GM19452 (cell line): ENCODE data around the gene CCL20.
"Not testable (repeated sequence)": the region's sequence is repeated elsewhere in the genome, so short reads cannot be mapped to it uniquely, and the experiment has no call there.

Experiments
- ATAC-seq: cut with Tn5 transposase; IDR thresholded peaks from one replicate; pipeline ENCODE4 v1.9.1; 2021; ENCODE audit not compliant: unreplicated experiment

Gene CCL20

DNA sequence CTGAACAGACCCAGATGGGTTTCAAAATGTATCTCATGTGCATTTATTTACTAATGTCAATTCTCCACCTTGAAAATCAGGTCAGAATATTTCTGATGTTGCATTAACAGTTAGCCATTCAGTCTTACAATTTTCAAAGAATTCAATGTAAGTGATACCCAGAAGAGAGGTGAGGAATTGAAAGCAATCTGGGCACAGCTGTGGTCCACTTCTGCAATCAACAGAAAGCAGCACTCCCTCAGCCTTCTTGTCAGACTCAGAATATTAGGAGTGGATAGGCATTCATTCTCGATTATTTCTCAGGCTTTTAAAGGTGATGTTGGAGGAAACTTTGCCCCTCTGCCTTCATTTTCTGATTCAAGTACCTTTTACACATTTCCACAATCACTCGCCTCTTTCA, 15.7 kb downstream of the CCL20 start:
- no peak for ATAC-seq

DNA sequence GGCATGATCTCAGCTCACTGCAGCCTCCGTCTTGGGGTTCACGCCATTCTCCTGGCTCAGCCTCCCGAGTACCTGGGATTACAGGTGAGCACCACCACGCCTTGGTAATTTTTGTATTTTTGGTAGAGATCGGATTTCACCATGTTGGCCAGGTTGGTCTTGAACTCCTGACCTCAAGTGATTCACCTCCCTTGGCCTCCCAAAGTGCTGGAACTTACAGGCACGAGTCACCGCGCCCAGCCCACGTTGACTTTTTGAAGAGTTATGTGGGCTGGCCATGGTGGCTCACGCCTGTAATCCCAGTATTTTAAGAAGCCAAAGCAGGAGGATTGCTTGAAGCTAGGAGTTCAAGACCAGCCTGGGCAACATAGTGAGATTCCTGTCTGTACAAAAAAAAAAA, 20.8 kb downstream of the CCL20 start:
- ATAC-seq: no peak

DNA sequence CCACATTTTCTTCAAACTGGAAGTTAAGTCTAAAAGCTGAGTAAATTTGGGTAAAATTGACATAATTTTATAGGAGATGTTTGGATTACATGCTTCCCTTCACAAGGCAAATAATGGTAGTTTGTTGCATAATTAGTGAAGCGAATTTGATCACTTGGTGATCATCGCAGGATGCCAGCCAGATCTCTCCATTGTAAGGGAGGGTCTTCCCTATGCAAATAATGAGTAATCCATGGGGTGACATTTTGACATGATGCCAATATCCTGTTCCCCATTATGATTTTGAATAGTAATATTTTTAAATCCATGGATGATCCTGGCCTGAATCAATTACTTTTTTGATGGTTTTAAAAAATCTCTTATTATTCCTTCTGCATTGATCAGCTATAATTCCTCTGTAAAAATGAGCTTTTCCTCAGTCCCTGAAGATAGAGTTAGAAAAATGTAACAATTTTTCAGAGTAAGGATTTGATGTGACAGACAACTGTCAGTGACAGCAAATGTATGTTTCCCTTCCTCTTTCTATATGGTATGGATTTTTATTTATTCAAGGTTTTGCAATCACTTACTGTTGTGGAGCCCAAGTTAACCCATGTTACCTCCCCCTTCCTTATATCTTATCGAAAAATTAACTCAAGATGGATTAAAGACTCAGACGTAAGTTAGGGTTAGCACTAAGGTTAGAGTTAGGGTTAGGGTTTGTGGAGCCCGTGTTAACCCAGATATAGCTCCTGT, 21.4 kb downstream of the CCL20 start:
- no peak for ATAC-seq

DNA sequence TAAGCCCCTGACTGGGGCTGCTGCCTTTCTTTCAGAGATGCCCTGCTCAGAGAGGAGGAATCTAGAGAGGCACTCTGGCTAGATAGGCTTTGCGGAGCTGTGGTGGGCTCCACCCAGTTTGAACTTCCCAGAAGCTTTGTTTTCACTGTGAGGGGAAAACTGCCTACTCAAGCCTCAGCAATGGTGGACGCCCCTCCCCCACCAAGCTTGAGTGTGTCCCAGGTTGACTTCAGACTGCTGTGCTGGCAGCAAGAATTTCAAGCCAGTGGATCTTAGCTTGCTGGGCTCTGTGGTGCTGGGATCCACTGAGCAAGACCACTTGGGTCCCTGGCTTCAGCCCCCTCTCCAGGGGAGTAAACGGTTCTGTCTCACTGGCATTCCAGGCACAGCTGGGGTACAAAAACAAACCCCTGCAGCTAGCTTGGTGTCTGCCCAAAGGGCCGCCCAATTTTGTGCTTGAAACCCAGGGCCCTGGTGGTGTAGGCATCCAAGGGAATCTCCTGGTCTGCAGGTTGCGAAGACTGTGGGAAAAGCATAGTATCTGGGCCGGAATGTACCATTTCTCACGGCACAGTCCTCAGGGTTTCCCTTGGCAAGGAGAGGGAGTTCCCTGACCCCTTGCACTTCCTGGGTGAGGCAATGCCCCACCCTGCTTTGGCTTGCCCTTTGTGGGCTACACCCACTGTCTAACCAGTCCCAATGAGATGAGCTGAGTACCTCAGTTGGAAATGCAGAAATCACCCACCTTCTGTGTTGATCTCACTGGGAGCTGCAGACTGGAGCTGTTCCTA, 25.9 kb downstream of the CCL20 start:
- not testable (repeated sequence) for ATAC-seq

DNA sequence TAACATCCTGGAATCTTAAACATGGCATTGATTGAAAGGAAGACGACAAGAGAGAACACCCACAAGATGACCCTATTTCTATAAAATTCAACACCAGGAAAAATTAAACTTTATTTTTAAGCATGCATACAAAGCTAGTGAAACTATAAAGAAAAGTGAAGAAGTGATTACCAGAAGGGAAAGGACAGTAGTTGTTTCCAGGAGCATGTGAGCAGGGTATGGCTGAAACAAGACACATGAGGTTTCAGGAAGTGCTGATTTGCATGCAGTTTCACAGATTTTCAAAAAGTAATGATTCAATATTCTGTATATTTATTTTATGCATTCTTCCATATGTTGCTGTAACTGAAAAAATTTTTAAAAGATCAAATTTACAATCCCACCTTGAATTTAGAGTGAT, 33.2 kb downstream of the CCL20 start:
- ATAC-seq: no peak

DNA sequence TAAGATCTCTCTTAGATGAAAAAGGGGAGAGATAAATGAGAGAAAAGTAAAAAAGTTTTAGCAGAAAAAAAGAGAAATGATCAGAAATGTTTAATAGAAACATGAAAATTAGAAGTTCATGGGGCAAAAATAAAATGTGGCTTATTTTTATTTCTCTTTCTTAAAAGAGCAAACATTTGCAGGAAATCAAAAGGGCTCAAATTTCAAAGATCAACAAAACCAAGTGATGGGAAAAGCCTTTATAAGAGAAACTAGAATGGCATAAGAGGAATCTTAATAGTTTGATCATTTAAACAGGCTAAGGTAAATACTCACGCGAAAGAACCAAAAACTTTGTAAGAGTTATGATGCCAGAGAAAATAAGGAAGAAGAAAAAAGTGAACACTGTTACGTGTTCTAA, 34.5 kb downstream of the CCL20 start:
- no peak for ATAC-seq

DNA sequence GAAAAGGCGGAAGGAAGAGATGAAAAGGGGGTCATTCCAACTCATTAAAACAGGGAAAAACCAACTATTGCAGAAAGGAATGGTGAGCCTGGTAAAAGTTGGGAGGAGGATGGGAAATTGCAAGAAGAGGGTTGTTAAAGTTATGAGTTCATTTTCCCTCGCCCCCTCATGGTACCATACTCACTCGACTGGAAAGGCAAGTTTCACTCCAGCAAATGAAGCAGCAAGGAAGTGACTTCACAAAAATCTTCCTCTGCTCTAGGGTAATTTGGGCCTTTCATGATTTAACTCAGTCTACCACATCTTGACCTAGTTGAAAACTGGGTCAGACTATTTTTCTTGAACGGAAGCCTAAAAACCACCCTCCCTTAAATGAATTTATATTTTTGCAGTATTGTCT, 34.9 kb downstream of the CCL20 start:
- no peak for ATAC-seq

DNA sequence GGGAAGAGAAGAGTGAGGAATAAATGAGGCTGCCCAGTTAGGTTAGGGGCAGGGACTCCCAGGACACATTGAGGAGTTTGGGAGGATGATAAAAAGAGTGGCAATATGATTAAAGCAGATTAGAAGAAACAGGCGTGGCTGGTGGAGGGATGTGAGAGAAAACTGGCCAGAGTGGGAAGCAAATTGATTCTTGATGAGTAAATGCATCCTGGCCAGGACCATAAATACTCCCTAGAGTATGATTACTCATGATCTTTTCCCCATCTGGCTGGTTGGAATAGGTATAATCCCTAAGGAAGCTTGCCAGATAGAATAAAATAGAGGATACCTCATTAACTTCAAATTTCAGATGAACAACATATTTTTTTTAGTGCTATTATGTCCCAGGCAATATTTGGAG, 36.3 kb downstream of the CCL20 start:
- no peak for ATAC-seq

DNA sequence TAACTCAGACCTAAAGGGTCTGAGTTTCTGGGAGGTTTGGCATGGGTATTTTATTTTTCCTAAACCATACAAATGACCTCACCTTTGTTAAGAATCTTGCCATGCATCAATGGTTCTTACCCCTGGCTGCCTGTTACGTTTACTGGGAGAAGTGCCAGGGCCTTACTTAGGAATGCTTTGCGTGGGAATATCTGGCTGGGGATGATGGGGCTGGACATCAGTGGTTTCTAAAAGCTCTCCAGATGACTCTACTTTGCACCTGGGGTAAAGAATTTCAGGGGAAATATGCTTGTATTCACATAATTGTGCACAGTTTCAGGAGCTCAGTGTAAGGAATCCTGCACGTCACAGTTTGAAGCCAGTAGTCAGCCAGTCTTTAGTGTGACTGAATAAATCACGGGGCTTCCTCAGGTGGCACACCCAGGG, 39.6 kb downstream of the CCL20 start:
- no peak for ATAC-seq

DNA sequence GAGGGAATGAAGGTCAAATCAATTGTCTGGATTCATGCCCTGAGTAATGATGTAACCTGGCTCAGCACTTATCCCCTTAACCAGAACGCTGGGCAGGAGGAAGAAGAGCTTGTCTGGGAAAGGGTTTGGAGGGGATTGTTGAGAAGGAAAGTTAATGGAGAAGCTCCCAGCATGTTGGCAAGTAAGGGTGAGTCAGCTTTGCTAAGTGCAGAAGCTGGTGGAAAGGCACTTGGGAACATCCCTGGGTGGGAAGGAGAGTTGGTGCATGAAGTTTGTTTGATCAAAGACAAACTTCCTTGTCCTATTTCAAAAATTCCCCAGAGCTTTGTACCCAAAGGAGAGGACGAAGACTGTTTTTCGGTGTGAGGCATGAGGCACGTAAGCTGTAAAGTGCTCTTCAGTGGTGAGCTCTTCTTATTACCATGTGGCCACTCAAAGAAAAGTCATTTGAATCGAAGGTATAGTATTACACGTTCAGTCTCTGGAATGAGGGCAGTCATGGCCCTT, 40.2 kb downstream of the CCL20 start:
- no peak for ATAC-seq

DNA sequence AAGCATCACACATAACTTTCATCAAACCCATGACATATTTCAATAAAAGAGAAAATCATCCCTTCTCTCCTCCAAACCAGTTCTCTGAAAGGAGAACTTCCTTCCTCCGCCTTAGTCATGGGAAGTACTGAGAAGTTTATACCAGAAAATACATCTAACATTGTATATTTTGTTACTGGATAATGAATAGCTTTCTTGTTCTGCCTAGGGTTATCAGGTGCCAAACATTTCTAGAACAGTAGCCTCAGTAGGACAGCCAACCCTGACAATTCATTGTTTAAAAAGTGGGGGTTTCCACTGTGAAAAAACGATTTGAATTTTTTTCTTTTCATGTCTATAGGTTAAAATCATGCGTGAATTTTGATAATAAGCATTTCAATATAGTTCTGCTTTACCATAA, 41.8 kb downstream of the CCL20 start:
- no peak for ATAC-seq

DNA sequence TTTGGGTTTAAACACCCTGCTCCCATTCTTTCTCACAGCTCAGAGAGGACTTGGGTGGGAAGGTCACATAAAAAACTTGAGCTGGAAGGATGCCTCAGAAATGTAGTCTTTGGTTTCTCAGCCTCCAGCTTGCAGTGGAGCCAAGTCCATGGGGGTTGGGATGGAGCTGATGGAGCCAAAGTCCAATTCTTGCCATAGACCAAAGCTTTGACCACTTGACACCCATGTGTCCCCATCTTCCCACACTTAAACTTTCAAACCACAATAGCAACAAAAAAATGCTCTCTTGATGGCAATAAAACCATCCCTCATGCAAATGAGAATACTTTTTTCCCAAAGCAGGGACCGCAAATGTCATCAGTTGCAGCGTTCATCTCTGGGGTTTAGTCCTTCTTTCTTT, 43.1 kb downstream of the CCL20 start:
- no peak for ATAC-seq

DNA sequence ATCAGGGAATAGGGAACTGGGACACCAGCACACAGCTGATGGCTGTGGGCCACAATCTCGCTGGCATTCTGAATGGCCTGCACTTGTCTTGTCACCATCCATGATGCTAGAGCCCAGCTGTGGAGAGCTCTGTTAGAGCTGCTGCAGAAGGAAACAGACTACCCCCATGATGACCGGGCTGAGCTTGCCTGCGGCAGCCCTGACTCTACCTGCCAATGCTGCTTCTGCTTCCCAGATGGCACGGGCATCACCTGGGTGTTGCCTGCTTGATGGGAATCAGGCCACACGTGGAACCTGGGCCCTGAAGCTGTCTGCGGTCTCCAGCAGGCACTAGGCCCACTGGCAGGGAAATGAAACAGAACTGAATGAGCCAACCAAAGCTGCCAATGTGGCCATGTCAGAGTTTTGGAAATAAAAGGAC, 46.6 kb downstream of the CCL20 start:
- no peak for ATAC-seq

DNA sequence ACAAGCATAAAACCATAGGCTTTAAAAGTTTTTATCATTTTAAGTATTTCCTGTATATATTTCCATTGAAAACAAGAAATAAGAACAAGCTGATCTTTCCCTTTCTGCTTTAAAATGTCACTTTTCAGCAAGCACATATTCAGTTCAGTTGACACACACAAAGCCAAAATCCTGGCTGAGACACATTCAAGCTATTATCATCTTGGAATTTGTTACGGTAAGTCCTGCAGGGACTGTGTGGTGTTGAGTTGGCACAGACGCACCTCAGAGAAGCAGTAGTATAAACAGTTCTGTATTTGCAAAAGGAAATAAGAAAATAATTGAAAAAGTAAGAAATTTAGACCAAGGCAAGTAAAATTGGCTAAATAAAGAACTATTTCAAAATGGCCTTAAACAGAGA, 47.4 kb downstream of the CCL20 start:
- ATAC-seq: no peak

DNA sequence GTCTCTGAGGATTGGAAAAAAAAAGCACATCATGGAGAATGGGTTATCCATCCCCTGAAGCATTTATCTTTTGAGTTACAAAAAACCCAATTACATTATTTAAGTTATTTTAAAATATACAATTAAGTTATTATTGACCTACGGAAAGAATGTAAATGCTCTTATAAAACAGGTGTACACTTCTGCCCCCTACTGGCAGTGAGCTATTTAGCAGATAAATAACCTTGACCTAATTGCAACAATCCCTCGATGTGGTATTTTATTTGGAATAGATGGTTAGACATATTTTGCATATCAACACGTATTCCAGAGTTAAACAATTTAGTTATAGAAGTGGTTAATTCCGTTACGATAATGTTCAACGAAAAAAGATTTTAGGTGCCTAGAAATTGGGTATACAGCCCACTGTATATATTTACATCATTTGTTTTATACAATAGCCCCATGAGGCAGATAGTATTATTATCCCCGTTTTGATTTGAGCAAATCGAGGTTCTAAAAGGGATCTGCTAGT, 48.6 kb downstream of the CCL20 start:
- ATAC-seq: no peak

DNA sequence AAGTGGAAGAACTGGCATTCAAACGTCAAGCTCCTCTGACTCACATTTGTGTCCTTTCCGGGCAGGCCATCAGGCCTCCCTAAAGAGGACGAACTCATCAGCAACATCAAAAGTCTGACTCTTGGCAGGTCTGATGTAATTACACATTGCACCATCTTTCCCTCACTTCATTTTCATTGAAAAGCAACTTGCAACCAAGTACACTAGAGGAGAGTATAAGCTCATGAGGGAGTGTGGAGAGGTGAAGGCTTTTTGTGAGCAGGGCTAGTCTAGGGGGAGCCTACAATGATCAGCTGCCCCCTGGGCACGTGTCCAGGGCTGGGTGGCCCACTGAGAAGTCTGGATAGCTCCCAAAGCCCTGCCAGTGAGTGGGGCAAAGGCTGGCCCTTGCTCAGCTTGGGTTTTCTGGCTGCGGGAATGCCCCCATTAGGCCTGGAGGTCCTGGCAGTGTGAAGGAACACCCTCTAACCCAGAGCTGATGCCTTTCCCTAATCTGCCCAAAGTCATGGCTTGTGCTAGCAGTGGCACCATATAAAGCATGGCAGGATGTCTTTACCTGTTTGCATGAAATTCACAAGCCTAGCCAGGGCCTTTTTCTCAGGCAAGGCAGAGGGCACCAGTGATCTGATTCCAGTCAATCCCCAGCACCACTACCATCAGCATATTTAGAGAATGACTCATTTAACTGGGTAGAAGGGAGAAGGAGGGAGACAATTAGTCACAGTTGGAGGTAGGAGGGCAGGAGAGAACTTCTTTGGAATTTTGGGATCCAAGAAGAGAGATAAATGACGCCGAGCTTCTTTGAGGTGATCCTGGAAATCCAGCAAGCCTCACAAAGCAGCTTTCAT, 49.3 kb downstream of the CCL20 start:
- ATAC-seq: no peak

DNA sequence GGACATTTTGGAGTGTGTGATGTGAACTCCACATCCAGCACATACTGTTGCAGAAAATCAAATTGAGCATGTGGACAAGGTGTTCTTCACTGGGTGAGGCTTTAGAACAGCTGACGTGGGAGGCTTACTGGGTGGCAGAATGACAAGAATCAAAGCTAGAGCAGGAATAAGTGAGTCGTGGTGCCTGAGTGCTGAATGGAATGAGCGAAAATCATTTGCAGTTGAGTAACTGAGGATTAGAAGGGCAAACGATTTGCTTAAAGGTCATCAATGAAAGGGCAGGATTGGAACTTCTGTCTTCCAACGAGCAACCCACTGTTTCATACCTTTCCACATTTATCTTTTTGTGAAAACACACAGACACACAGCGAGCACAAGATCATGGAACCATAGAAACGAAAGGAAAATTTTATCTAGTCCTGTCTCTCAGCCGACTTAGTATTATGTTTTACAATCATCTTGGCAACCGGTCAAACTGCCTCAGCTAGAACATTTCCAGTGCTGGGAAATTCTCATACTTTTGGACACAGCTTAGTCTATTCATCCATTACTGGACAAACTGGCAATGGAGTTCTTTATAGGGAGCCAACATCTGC, 50.6 kb downstream of the CCL20 start:
- ATAC-seq: no peak

DNA sequence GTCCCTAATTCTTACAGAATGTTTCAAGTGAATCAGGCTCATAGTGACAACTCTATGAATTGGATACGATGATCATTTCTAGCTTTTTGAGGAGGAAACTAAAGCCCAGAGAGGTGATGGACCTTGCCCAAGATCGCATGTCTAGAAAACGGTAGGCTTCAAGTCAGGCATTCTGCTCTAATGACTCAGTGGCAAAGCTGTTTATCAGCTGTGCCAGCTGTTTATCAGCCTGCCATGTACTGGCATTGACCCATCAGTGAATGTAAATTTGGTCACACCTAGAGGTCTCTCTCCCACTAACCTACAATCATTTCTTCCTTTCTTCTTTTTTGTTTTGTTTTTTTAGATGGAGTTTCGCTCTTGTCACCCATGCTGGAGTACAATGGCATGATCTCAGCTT, 51.6 kb downstream of the CCL20 start:
- no peak for ATAC-seq
